ENCODE results near the gene USP34.

USP34 gene

DNA sequence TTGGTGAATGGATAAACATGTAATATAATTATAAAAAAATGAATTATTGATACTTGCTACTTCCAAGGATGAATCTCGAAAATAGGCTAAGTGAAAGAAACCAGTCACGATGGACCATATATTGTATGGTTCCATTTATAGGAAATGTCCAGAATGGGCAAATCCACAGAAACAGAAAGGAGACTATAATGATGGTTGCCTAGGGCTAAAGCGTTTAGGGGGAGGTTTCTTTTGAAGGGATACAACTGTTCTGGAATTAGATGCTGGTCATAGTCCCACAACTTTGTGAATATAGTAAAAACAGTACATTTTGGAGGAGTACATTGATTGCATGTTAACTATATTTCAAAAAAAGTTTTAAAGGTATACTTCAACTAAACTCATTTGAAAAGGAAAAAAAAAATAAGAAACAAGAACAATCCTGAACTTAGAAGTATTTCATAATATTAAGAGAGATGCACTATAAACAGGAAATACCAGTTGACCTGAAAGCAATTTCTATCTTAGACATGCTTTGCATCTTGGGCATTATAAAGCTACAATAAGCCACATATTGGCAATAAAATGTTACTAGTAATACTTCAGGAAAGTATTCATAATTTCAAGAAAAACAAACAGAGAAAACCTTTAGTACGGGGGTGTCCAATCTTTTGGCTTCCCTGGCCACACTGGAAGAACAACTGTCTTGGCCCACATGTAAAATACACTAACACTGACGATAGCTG, 178.9 kb downstream of the USP34 start:
- no peak for FAIRE-seq

DNA sequence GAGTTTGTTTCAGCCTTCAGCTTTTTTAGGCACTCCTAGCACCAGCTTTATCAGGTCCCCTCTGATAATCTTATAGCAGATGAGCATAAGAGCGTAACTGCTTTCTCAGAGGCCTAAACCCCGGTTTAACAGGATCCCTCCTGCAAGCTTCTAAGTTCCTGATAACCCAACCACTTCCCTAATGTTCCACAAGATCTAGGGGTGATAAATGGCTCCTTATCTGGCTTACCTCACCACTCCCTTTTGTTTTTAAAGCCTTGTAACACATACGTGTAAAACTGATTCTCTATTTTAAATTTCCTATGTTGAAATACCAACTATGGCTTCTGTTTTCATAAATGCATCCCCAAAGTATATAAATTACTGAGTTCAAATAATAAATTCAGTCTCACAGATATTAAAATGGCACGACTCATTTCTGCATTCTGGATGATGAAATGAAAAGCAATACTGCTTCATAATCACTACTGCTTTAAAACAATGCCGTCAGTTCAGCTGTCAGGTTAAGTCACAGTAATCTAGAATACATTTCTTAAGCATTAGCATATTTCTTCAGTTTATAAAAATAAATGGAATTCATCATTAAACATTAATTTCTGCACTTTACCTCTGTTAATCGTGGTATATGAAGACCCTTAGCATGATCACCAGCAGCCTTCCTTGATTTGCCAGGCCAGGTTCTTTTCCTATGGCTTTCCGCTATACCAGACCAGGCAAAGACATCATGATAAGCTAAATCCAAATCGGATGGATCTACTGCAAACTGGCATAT, 182.6 kb downstream of the USP34 start:
- no peak for FAIRE-seq

DNA sequence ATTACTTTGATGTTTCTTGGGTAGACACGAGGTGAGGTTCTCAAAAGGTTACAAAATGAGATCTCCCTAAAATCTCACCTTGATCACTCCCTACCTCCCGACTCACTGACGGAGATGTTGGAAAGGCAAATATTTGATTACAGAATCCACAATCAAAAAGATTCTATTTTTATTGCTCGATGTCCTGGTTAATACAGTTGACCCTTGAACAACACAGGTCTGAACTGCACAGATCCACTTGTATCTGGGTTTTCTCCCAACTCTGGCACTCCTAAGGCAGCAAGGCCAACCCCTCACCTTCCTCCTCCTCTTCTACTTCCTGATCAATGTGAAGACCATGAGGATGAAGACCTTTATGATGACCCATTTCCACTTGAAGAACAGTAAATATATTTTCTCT, 183.6 kb downstream of the USP34 start:
- FAIRE-seq = peak; percentile 80

DNA sequence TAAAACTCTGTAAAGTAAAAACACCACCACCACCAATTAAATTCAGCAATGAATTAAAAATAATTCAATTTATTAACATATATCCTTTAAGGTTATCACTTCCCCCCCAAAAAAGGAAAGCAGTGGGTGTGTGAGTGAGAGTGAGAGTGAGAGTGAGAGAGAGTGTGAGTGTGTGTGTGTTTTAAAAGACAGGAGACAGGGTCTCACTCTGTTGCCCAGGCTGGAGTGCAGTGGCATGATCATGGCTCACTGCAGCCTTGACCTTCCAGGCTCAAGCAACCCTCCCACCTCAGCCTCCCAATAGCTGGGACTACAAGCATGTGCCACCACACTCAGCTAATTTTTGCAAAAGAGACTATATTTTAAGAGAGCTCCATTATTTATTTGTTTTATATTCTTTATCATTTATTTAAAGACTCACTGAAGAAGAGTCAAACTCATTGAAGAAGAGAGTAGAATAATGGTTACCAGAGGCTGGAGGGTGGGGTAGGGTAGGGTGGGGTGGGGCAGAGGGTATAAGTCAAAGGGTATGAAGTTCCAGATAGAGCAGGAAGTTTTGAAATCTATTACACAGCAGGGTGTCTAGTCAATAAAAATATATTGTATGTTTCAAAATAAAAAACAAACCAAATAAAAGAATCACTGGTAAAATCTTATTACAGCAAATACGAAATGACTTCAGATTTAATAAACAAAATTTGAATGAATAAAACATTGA, 187.3 kb downstream of the USP34 start:
- FAIRE-seq = peak; percentile 13

DNA sequence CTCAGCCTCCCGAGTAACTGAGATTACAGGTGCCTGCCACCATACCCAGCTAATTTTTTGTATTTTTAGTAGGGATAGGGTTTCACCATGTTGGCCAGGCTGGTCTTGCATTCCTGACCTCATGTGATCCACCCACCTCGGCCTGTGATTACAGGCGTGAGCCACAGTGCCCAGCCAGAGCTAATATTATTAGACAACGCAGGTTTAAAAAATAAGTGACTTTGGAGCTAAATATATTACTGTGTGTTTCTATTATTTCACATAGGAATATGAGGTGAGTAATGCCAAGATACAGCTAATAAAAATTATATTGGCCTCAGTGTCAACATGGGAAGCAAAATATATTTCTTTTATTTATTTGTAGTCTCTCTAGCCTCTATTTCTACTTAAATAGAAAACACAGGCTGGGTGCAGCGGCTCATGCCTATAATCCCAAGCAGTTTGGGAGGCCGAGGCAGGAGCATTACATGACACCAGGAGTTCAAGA, 188.7 kb downstream of the USP34 start:
- no peak for FAIRE-seq

DNA sequence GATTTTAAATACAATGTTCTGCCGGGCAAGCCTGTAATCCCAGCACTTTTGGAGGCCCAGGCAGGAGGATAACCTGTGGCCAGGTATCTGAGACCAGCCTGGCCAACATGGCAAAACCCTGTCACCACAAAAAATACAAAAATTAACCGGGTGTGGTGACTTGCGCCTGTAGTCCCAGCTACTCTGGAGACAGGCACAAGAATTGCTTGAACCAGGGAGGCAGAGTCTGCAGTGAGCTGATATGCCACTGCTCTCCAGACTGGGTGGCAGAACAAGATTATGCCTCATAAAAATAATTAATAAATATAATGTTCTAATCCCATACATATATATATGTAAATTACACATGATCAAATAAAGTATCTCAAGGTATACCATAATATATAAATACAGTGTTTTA, 189.6 kb downstream of the USP34 start:
- no peak for FAIRE-seq

DNA sequence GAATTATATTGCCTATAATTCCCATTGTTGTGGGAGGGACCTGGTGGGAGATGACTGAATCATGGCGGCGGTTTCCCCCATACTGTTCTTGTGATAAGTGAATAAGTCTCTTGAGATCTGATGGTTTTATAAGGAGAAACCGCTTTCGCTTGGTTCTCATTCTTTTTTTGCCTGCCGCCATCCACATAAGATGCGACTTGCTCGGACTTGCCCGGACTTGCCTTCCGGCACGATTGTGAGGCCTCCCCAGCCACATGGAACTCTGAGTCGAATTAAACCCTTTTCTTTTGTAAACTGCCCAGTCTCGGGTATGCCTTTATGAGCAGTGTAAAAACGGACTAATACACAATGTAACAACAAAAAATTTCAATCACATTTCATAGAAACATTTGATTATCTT, 193.1 kb downstream of the USP34 start:
- no peak for FAIRE-seq

DNA sequence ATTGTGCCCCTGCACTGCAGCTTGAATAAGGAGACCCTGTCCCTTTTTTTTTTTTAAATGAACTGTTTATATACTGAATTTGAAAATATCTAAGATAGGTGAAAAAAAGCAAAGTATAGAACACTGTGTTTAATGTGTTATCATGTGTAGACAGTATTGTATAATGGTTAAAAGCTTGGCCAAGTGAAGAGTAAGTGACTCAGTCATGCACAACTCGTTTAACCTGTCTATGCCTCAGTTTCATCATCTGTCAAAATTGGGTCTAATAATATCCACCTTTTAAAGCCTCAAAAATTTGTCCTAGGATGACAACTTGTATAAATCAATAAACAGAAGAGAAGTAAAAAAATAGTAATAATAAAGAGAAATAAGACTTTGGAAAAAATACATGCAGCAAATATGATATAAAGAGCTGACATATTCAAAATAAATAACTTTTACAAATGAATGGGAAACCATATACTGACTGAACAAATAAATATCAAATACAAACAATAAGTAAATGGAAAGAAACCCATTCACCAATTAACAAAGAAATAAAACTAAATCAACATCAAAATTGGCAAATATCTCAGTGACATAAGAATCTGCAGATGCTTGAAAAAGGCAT, 195.2 kb downstream of the USP34 start:
- peak; percentile 82 for FAIRE-seq

DNA sequence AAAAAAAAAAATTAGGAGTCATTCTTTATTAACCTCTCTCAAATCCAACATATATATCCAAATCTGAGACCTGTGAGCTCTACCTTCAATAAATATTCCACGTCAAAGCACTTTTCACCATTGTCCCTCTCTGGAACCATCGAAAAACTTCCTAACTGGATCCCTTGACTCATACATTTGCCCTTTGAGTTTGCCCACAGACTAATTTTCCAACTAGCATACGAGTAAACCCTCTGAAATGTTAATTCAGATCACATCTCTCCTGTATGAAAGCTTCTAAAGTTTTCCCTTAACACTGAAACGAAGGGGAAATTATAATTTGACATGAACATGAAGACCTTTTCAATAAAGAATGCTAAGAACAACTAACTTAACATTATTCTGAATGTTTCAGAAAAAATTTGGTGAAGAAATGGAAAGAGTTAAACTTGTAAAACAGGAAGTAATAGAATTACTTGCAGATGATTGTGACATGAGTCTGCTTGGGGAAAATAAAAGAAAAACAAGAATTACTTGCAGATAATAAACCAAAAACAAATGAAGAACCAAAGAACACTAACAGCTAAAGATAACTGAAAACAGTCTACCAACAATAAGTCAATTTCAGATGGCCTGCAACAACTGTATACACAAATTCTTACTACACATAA, 198.3 kb downstream of the USP34 start:
- FAIRE-seq = no peak

DNA sequence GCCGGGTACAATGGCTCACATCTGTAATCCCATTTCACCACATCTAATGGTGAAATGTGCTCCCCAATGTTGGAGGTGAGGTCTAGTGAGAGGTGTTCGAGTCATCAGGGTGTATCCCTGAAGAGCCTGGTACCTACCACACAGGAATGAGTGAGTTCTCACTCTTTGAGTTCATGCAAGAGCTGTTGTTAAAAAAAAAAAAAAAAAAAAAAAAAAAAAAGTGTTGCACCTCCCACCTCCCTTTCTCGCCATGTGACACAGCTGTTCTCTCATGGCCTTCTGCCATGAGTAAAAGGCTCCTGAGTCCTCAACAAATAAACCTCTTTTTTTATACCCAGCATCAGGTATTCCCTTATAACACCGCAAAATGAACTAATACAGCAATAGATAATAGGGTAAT, 202.6 kb downstream of the USP34 start:
- no peak for FAIRE-seq

DNA sequence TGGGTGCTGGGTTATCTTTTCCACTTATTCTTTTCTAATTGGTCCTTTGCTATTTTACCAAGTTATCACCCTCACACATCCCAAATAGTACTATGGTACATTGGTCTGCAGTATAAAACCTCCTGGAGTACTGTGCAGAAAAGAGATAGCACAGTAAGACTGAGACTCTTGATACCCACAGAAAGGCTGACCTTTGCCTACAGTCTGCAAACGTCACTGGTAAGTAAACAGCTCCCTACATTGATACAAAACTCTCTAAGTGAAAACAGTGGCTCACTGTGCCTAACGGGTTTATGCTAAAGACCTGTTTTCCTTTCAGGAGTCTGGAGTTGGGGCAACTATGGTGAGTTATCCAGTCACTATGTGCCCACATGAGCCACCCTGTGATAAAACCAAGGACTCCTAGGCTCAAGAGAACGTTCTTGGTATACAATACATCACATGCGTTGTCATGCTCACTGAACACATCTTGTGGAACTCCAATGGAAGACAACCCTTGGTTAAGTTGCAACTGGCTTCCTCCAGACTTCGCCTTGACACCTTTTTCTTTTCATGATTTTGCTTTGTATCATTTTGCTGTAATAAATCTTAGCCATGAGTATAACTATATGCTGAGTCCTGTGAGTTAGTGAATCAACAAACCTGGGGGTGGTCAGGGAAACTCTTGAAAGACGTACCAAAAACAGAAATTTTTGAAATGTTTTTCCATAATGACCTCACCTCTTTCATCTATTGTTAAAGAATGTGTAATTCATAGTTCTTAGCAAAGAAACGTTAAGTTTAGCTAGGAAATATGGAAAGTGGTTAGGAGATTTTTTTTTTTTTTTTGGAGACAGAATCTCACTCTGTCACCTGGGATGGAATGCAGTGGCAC, 204.0 kb downstream of the USP34 start:
- no peak for FAIRE-seq

DNA sequence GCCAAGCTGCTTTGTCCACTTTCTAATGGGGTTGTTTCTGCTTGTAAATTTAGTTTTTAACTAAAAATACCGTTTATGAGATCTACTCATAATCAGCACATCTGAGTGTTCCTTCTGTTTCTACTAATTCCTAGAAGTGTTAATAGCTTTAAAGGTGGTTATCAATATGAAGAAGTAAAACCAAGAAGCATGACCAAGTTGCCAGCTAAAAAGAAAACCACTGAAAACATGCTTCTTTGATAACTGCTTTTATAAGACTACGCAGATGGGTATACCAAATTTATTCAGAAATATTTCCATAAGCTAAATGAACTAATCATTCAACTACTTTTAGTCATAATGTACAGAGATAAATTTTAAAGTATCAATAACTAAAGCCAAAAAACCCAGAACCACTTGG, 207.1 kb downstream of the USP34 start:
- peak; percentile 47 for FAIRE-seq

DNA sequence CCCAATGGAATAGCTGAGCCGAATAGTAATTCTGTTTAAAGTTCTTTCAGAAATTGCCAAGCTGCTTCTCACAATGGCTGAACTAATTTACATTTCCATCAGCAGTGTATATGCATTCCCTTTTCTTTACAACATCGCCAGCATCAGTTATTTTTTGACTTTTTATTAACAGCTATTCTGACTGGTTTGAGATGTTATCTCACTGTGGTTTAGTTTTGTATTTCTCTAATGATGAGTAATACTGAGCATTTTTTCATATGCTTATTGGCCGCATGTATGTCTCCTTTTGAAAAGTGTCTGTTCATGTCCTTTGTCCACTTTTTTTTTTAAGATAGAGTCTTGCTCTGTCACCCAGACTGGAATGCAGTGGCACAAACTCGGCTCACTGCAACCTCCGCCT, 208.2 kb downstream of the USP34 start:
- no peak for FAIRE-seq

DNA sequence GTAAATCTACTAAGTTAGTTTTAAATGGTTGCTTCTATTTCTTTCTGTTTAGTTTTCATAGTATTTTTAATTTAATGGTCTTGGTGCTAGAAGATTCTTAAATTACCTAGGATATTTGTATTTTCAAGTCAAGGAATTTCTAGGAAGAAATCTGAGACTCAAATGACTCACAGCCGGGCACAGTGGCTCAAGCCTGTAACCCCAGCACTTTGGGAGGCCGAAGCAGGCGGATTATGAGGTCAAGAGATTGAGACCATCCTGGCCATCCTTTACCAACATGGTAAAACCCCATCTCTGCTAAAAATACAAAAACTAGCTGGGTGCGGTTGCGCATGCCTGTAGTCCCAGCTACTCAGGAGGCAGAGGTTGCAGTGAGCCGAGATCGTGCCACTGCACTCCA, 213.4 kb downstream of the USP34 start:
- FAIRE-seq = no peak

DNA sequence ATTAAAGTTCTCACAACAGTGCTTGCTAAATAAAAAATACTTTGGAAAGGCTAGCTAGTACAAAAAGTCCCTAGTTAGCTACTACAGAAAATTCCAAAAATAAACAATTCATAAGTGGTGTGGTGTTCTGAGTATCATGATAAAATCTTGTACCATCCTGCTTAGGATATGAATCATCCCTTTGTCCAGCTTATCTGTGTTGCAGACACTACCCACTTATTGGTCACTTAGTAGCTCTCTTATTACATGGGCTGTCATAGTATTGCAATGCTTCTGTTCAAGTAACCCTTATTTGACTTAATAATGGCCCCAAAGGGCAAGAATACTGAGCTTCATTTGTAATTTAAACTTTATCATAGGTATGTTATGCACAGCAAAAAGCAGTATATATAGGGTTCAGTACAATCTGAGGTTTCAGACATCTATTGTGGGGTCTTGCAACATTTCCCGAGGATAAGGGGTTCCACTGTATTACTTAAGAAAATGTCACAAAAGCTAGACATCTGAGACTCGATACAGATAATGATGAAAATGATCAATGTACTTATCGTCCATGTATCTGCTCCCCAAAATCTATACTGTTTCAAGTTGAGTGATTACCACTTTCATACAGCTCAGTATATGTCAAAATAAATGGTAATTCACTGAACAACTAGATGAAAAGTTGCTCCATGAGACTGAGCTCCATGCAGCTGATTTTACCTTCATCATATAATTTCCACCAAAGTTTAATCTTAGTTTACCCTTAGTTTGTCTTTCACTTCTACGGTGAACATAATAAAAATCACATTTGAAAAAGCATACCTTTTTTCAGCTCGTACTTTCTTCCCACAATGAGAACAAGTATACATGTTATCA, 215.1 kb downstream of the USP34 start:
- FAIRE-seq = no peak

DNA sequence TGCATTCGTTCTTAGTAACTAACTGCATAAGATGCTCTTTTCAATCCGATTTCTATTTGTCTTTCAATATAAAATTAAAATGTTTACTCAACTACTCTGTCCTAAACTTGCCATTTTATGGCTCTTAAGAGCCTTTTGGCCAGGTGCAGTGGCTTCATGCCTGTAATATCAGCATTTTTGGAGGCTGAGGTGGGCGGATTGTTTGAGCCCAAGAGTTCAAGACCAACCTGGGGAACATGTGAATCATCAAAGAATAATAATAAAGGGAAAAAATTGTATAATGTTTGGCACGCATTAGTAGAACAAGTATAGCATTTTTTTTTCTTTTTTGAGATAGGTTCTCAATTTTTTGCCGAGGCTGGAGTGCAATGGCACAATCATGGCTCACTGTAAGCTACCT, 216.4 kb downstream of the USP34 start:
- FAIRE-seq = no peak

DNA sequence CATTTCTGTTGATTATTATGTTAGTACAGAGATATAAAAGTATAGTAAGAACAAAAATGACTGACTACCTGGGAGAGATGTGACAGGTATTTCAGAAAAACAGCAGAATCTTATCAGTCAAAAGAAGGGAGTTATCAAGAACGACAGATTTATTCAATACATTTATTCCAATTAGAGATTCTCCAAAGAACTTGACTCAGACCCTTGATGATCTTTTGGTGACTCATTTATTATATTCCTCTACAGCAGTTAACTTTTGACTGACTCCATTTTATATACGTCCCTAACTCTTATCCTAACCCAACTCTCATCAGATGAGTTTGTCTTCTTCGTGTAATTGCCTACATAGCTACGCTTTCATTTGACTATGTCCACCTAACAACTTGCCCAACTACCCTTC, 217.8 kb downstream of the USP34 start:
- no peak for FAIRE-seq

DNA sequence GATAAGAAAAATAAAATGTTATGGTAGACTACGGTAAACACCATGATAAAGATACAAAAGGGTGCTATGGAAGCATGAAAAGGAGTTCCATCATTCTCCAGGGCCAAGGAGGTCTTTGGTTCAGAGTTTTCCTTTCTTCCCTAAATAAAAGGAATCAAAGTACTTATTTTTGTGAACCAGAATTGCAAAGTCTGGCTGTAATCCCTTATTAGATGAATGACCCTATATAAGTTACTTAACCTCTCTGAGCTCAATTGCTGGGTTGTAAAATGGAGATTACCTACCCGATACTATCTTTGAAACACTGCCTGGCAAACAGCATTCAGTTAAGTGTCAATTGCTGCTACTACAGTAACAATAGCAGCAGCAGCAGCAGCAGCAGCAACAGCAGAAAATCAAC, 218.9 kb downstream of the USP34 start:
- no peak for FAIRE-seq

DNA sequence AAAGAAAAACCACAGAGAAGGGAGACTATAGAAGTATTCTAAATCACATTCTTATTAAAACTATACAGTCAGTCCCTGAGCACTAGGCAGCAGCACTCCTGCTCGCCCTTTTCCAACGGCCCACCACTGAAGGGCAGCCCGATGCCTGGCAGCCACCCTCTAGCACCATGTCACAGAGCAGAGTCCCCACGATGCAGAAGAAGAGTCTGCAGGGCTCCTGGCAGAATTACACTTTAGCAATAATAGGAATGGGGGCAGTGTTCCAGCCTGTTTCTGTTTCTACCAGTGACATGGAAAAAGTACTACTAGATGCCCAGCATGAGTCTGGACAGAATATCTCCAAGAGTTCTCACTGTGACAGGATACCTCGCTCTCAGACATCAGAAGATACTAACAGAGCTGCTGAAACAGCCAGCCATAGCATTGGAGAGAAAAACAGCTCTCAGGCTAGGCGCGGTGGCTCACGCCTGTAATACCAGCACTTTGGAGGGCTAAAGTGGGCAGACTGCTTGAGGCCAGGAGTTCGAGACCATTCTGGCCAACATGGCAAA, 221.3 kb downstream of the USP34 start:
- FAIRE-seq = no peak

DNA sequence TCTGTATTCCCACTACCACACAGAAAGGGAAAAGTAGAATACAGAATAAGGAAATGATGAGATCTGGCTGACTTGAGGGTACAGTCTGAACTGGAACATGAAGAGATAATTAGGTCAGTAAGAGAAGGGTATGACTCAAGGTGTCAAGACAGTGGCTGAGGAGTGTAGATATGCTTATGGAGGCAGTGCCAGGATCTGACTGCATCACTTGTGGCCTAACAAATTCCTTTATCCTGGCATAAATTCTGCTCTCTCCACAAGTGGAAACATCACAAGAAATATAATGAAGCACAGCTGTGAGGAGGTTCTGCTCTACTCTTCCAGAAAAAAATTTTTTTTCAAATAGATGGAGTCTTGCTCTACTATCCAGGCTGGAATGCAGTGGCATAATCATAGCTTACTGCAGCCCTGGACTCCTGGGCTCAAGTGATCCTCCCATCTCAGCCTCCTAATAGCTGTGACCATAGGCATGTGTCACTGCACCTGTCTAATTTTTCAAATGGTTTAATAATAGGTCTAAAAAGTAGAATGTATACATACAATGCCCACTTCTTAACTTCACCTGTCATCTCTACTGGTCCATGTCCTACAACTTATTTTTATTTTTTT, 223.6 kb downstream of the USP34 start:
- no peak for FAIRE-seq
